OCI-LY3 (cell line): ENCODE measurements around the gene PLIN5.

Experiments used
- CTCF ChIP-seq: fragments of 200-600, 300-600 bp; sonication (generic); IDR thresholded peaks from 2 replicates; pipeline ENCODE4 v1.5.1; 2014; ENCODE audit warnings: antibody characterized with exemption, low read length, low read depth
- EZH2phosphoT487 ChIP-seq: fragments of 200-600 bp; shearing (Covaris generic); IDR thresholded peaks from 2 replicates; pipeline ENCODE4 v1.6.1; 2018; ENCODE audit warnings: antibody characterized with exemption, mixed run types, low read depth

DNA sequence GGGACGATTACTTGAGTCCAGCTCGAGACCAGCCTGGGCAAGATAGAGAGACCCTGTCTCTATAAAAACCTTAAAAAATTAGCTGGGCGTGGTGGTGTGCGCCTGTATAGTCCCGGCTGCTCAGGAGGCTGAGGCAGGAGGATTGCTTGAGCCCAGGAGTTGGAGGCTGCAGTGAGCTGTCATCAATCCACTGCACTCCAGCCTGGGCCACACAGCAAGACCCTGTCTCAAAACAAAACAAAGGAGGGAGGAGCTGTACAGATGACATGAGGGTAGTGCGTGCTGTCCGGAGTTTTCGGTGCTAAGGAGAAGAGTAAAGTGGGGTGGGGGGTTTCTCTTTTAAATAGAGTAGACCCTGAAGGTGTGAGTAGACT, 40.3 kb downstream of the PLIN5 start:
- TF ChIP-seq CTCF (no peak), EZH2phosphoT487 (no peak)
